HL-60 (cell line): ENCODE results near the gene TYMP.
"Not testable (repeated sequence)": the region's sequence is repeated elsewhere in the genome, so short reads cannot be mapped to it uniquely, and the experiment has no call there.

Experiments used
- DNase-seq, 2 experiments: peaks; one replicate each; pipeline ENCODE4 v3.0.0-alpha.2; 2010 to 2020; ENCODE audit warnings: low read depth in 1 of 2, low spot score in 1 of 2
- H3K27ac ChIP-seq: fragments of 250-450 bp; sonication (Bioruptor Pico); replicated peaks from 2 replicates; pipeline ENCODE4 v1.5.1; 2020; ENCODE audit warnings: mild to moderate bottlenecking, moderate library complexity
- H3K27me3 ChIP-seq: fragments of 250-450 bp; sonication (Bioruptor Pico); 2 replicates; pipeline ENCODE4 v1.5.1; 2021; ENCODE audit warnings: mild to moderate bottlenecking, moderate library complexity; ENCODE audit not compliant: insufficient read depth, poor library complexity, severe bottlenecking
- H3K4me3 ChIP-seq: replicated peaks from 2 replicates; pipeline ENCODE4 v1.5.1; 2011; ENCODE audit warnings: mild to moderate bottlenecking, control low read depth, low read length; ENCODE audit not compliant: insufficient read depth
- CTCF ChIP-seq: IDR thresholded peaks from one replicate; pipeline ENCODE4 v1.5.1; 2011; ENCODE audit warnings: low read length, control low read depth, inconsistent platforms; ENCODE audit not compliant: insufficient read depth
- GABPA ChIP-seq: IDR thresholded peaks from 2 replicates; pipeline ENCODE4 v1.6.1; 2012; ENCODE audit warnings: low read depth
- POLR2AphosphoS5 ChIP-seq: IDR thresholded peaks from 2 replicates; pipeline ENCODE4 v1.6.1; 2012; ENCODE audit warnings: low read depth
- REST ChIP-seq: IDR thresholded peaks from 2 replicates; pipeline ENCODE4 v1.6.1; 2012; ENCODE audit warnings: low read depth; ENCODE audit not compliant: insufficient replicate concordance
- SPI1 ChIP-seq: IDR thresholded peaks from 2 replicates; pipeline ENCODE4 v1.6.1; 2012; ENCODE audit warnings: low read depth, mild to moderate bottlenecking, borderline replicate concordance

Gene TYMP

GRCh38 chr22:50521710-50522109 is 8.1 kb downstream of the TYMP start:
- no peak overlapping the region for H3K4me3 ChIP-seq
- DNase-seq, result no peak
- no peak overlapping the region for H3K27ac ChIP-seq
- TF ChIP-seq CTCF (no peak), POLR2AphosphoS5 (no peak), REST (no peak), GABPA (no peak), SPI1 (no peak)
- H3K27me3 ChIP-seq, result no peaks in the 10 kb centered on the region

GRCh38 chr22:50520826-50521453 is 8.9 kb downstream of the TYMP start:
- Histone ChIP-seq H3K27me3 (no peaks in the 10 kb centered on the region), H3K27ac (no peak overlapping the region), H3K4me3 (no peak overlapping the region)
- no peak for DNase-seq
- TF ChIP-seq POLR2AphosphoS5 (no peak), SPI1 (no peak), GABPA (no peak), REST (no peak), CTCF (no peak)

GRCh38 chr22:50520184-50520583 is 9.6 kb downstream of the TYMP start:
- not testable (repeated sequence) for DNase-seq, H3K27me3 ChIP-seq, H3K27ac ChIP-seq, H3K4me3 ChIP-seq

- DNase-seq, result no peak
- Histone ChIP-seq H3K27ac (no peak overlapping the region), H3K27me3 (no peaks in the 10 kb centered on the region), H3K4me3 (no peak overlapping the region)
- TF ChIP-seq REST (no peak), SPI1 (no peak)
These were observed 10.7 kb downstream of the TYMP start for GRCh38 chr22:50519151-50519550.
